H9 (cell line): Measurements from ENCODE around the gene OVOL1. TPM values are rescaled to one million over a fixed set of nuclear protein-coding genes. Genes with fewer than 3 reads are reported as not detected.

Experiments used
- DNase-seq: peaks from one replicate; pipeline ENCODE4 v3.0.0-alpha.2; 2017
- H2AFZ ChIP-seq: one replicate; pipeline ENCODE4 v1.6.1; 2013; ENCODE audit warnings: mild to moderate bottlenecking, low read length, control low read depth, moderate library complexity
- H2AK5ac ChIP-seq: 2 replicates; pipeline ENCODE4 v1.6.1; 2013; ENCODE audit warnings: low read length, control low read depth, mixed read lengths; ENCODE audit not compliant: insufficient read length
- H2BK120ac ChIP-seq: one replicate; pipeline ENCODE4 v1.6.1; 2013; ENCODE audit warnings: low read depth, mild to moderate bottlenecking, low read length, control low read depth, inconsistent platforms; ENCODE audit not compliant: poor library complexity, severe bottlenecking
- H2BK12ac ChIP-seq: 2 replicates; pipeline ENCODE4 v1.6.1; 2013; ENCODE audit warnings: low read length, control low read depth, mixed read lengths, low read depth; ENCODE audit not compliant: insufficient read length
- H2BK15ac ChIP-seq: 2 replicates; pipeline ENCODE4 v1.6.1; 2013; ENCODE audit warnings: low read depth, low read length, control low read depth
- H2BK20ac ChIP-seq: one replicate; pipeline ENCODE4 v1.6.1; 2013; ENCODE audit warnings: low read depth, mild to moderate bottlenecking, low read length, control low read depth, inconsistent platforms; ENCODE audit not compliant: poor library complexity, severe bottlenecking
- H2BK5ac ChIP-seq: 2 replicates; pipeline ENCODE4 v1.6.1; 2013; ENCODE audit warnings: low read length, control low read depth, mixed read lengths; ENCODE audit not compliant: insufficient read length
- H3K14ac ChIP-seq: 2 replicates; pipeline ENCODE4 v1.6.1; 2013; ENCODE audit warnings: low read length, control low read depth; ENCODE audit not compliant: insufficient read depth
- H3K18ac ChIP-seq: 2 replicates; pipeline ENCODE4 v1.6.1; 2013; ENCODE audit warnings: low read depth, mild to moderate bottlenecking, mixed read lengths, low read length, control low read depth; ENCODE audit not compliant: insufficient read length
- H3K23ac ChIP-seq: 2 replicates; pipeline ENCODE4 v1.6.1; 2013; ENCODE audit warnings: low read length, control low read depth, mixed read lengths, low read depth; ENCODE audit not compliant: insufficient read length
- H3K23me2 ChIP-seq: 2 replicates; pipeline ENCODE4 v1.6.1; 2013; ENCODE audit warnings: low read depth, mild to moderate bottlenecking, mixed read lengths, low read length, control low read depth; ENCODE audit not compliant: insufficient read length, poor library complexity, severe bottlenecking
- H3K27ac ChIP-seq: 2 replicates; pipeline ENCODE4 v1.5.1; 2013; ENCODE audit warnings: low read length, control low read depth, mixed read lengths, low read depth; ENCODE audit not compliant: insufficient read length
- H3K27me3 ChIP-seq: 2 replicates; pipeline ENCODE4 v1.6.1; 2013; ENCODE audit warnings: low read length, control low read depth, inconsistent platforms; ENCODE audit not compliant: insufficient read depth
- H3K4ac ChIP-seq: 2 replicates; pipeline ENCODE4 v1.6.1; 2013; ENCODE audit warnings: low read depth, mild to moderate bottlenecking, control low read depth, inconsistent platforms, low read length, moderate library complexity
- H3K4me1 ChIP-seq: 2 replicates; pipeline ENCODE4 v1.6.1; 2013; ENCODE audit warnings: low read length, control low read depth, inconsistent platforms; ENCODE audit not compliant: insufficient read depth
- H3K4me2 ChIP-seq: 2 replicates; pipeline ENCODE4 v1.6.1; 2013; ENCODE audit warnings: low read length, control low read depth, mixed read lengths; ENCODE audit not compliant: insufficient read length, insufficient read depth
- H3K56ac ChIP-seq: 2 replicates; pipeline ENCODE4 v1.6.1; 2013; ENCODE audit warnings: low read depth, mild to moderate bottlenecking, mixed read lengths, low read length, control low read depth; ENCODE audit not compliant: insufficient read length
- H3K79me1 ChIP-seq: 2 replicates; pipeline ENCODE4 v1.6.1; 2013; ENCODE audit warnings: low read depth, mild to moderate bottlenecking, moderate library complexity, low read length, control low read depth, inconsistent platforms; ENCODE audit not compliant: insufficient read depth, poor library complexity, severe bottlenecking
- H3K79me2 ChIP-seq: 2 replicates; pipeline ENCODE4 v1.6.1; 2013; ENCODE audit warnings: low read length, control low read depth, inconsistent platforms; ENCODE audit not compliant: insufficient read depth
- H3K9ac ChIP-seq: 2 replicates; pipeline ENCODE4 v1.6.1; 2013; ENCODE audit warnings: low read length, control low read depth, mixed read lengths; ENCODE audit not compliant: insufficient read length; ENCODE audit errors: extremely low read depth
- H3K9me3 ChIP-seq: one replicate; pipeline ENCODE4 v1.6.1; 2013; ENCODE audit warnings: low read depth, low read length, inconsistent platforms; ENCODE audit not compliant: control insufficient read depth
- H3T11ph ChIP-seq: one replicate; pipeline ENCODE4 v1.6.1; 2013; ENCODE audit warnings: mild to moderate bottlenecking, low read length, control low read depth, inconsistent platforms
- H4K20me1 ChIP-seq: one replicate; pipeline ENCODE4 v1.6.1; 2013; ENCODE audit not compliant: control insufficient read depth, insufficient read length, insufficient read depth
- H4K5ac ChIP-seq: 2 replicates; pipeline ENCODE4 v1.6.1; 2013; ENCODE audit warnings: low read depth, mild to moderate bottlenecking, mixed read lengths, low read length, control low read depth; ENCODE audit not compliant: insufficient read length
- H4K8ac ChIP-seq: replicated peaks from 2 replicates; pipeline ENCODE4 v1.6.1; 2013; ENCODE audit warnings: low read length, control low read depth, mixed read lengths, low read depth; ENCODE audit not compliant: insufficient read length
- H4K91ac ChIP-seq: 2 replicates; pipeline ENCODE4 v1.6.1; 2013; ENCODE audit warnings: low read depth, mild to moderate bottlenecking, moderate library complexity, mixed read lengths, low read length, control low read depth; ENCODE audit not compliant: insufficient read length
- H3K27ac Mint-ChIP-seq, 3 experiments: 2 replicates in 2 of 3; 3 replicates in 1 of 3; pipeline ENCODE4 v1.8.0; 2020 to 2021; ENCODE audit warnings: mixed read lengths in 3 of 3, mild to moderate bottlenecking in 1 of 3, moderate library complexity in 1 of 3
- H3K27me3 Mint-ChIP-seq: 2 replicates; pipeline ENCODE4 v1.8.0; 2021; ENCODE audit warnings: low read depth, mild to moderate bottlenecking, moderate library complexity, mixed read lengths
- H3K36me3 Mint-ChIP-seq, 3 experiments: 2 replicates in 2 of 3; 3 replicates in 1 of 3; pipeline ENCODE4 v1.8.0; 2020 to 2021; ENCODE audit warnings: low read depth in 3 of 3, mixed read lengths in 3 of 3; ENCODE audit not compliant: insufficient read depth in 1 of 3
- H3K4me1 Mint-ChIP-seq, 2 experiments: 2 replicates each; pipeline ENCODE4 v1.8.0; 2020; ENCODE audit warnings: mixed read lengths in 2 of 2
- H3K4me3 Mint-ChIP-seq, 2 experiments: 2 replicates in 1 of 2; 3 replicates in 1 of 2; pipeline ENCODE4 v1.8.0; 2020 to 2021; ENCODE audit warnings: mild to moderate bottlenecking in 2 of 2, mixed read lengths in 2 of 2, moderate library complexity in 1 of 2
- H3K9me3 Mint-ChIP-seq, 2 experiments: 2 replicates in 1 of 2; 3 replicates in 1 of 2; pipeline ENCODE4 v1.8.0; 2020; ENCODE audit warnings: mild to moderate bottlenecking in 2 of 2, mixed read lengths in 2 of 2, moderate library complexity in 1 of 2
- CTCF ChIP-seq: fragments of 200-600 bp; sonication (generic); conservative IDR thresholded peaks from 3 replicates; pipeline ENCODE4 v1.8.0; 2021; ENCODE audit warnings: antibody characterized with exemption, mild to moderate bottlenecking
- WGBS: extraction: QIAGEN DNeasy Blood & Tissue Kit; methylation state at CpG from one replicate; pipeline ENCODE4 v1.1.7; 2013; ENCODE audit warnings: missing lambda C conversion rate, low lambda C conversion rate, mixed read lengths; ENCODE audit not compliant: insufficient read length; ENCODE audit errors: extremely low coverage; 5-methylcytosine and 5-hydroxymethylcytosine counted together
- total RNA-seq: library from RNA; stranded (reverse); gene quantifications from 2 replicates; pipeline ENCODE4 v1.2.1, GENCODE V29; 2021

OVOL1 gene
- total RNA-seq, 1 experiment from 2014 or later, result 5.1 TPM

GRCh38 chr11:65778431-65778900, 8.4 kb upstream of the OVOL1 start:
- no peak for DNase-seq
- Mint-ChIP-seq H3K4me3 (no peak overlapping the region), H3K27ac (no peak overlapping the region), H3K4me1 (peaks cover 2 to 5% of the 10 kb centered on the region in 2 experiments), H3K9me3 (peaks cover 0 to 2% of the 10 kb centered on the region in 2 experiments; a peak in 1 of 5 replicates), H3K36me3 (peaks cover 0 to 18% (median 8%) of the 10 kb centered on the region in 3 experiments; a peak in 4 of 7 replicates), H3K27me3 (peaks cover 20% of the 10 kb centered on the region)
- H3K27ac ChIP-seq, result no peak overlapping the region
- H3K56ac ChIP-seq, result no peak overlapping the region
- H3K9ac ChIP-seq, result no peak overlapping the region
- no peak overlapping the region for H2AK5ac ChIP-seq
- H3K4me1 ChIP-seq, result no peaks in the 10 kb centered on the region
- no peak overlapping the region for H3K4me2 ChIP-seq
- H3K23ac ChIP-seq, result no peak overlapping the region
- H3K79me2 ChIP-seq, result no peaks in the 10 kb centered on the region
- no peak overlapping the region for H3T11ph ChIP-seq
- no peak overlapping the region for H3K4ac ChIP-seq
- no peak overlapping the region for H4K5ac ChIP-seq
- no peak overlapping the region for H2BK20ac ChIP-seq
- H3K23me2 ChIP-seq, result peaks cover 10% of the 10 kb centered on the region
- no peak overlapping the region for H2AFZ ChIP-seq
- H3K9me3 ChIP-seq, result no peaks in the 10 kb centered on the region
- no peaks in the 10 kb centered on the region for H3K79me1 ChIP-seq
- H4K20me1 ChIP-seq, result no peaks in the 10 kb centered on the region
- no peak overlapping the region for H3K14ac ChIP-seq
- no peak overlapping the region for H4K91ac ChIP-seq
- no CpG with 5 or more reads among the region's 20 CpGs for whole genome bisulfite sequencing
- no peaks in the 10 kb centered on the region for H3K27me3 ChIP-seq
- no peak overlapping the region for H2BK12ac ChIP-seq
- H2BK5ac ChIP-seq, result no peak overlapping the region
- H2BK120ac ChIP-seq, result no peak overlapping the region
- no peak for TF ChIP-seq CTCF
- no peak overlapping the region for H4K8ac ChIP-seq
- no peak overlapping the region for H3K18ac ChIP-seq
- no peak overlapping the region for H2BK15ac ChIP-seq
